Endothelial cell of umbilical vein (primary cell): ENCODE results near the gene OR4E2. TPM values are rescaled to one million over a fixed set of nuclear protein-coding genes. Genes with fewer than 3 reads are reported as not detected.

Experiments used
- BruUV-seq: library from RNA; stranded (reverse); fragments of 400-500 nt; replicated peaks from 2 replicates; lab custom pipeline; 2021; lab: Mats Ljungman, UMichigan
- CTCF ChIA-PET: fragments of 300-600, 350-600 bp; sonication (Branson Sonifier 250); formaldehyde crosslinking; loops from one replicate; lab custom pipeline; 2021; ENCODE audit warnings: antibody characterized with exemption, inconsistent platforms; lab: Charles Lee
- POLR2A ChIA-PET: fragments of 300-600, 350-600 bp; sonication (Branson Sonifier 250); formaldehyde crosslinking; loops from one replicate; lab custom pipeline; 2021; ENCODE audit warnings: antibody characterized with exemption, inconsistent platforms; lab: Charles Lee
- DNase-seq: peaks from one replicate; pipeline ENCODE4 v3.0.0-alpha.2; 2011; ENCODE audit warnings: low read depth, low spot score
- FAIRE-seq: peaks from 2 replicates; lab custom pipeline; 2011; peaks lifted over from hg19 to GRCh38; lab: Jason Lieb, UNC
- H2AFZ ChIP-seq: 2 replicates; pipeline ENCODE4 v1.6.0; 2012; ENCODE audit warnings: low read depth, low read length, control low read depth, inconsistent platforms
- H3K27ac ChIP-seq: 2 replicates; pipeline ENCODE4 v1.5.1; 2011; ENCODE audit warnings: low read depth, mild to moderate bottlenecking, control low read depth, low read length, moderate library complexity; ENCODE audit not compliant: insufficient read depth
- H3K27me3 ChIP-seq, 2 experiments: 2 replicates each; pipeline versions ENCODE4 v1.6.0 to v1.6.1; 2011; ENCODE audit warnings: low read length in 2 of 2, mixed read lengths in 1 of 2; ENCODE audit not compliant: control insufficient read depth in 2 of 2, insufficient read depth in 2 of 2
- H3K36me3 ChIP-seq, 2 experiments: 2 replicates in 1 of 2; 3 replicates in 1 of 2; pipeline ENCODE4 v1.5.1; 2011; ENCODE audit warnings: low read length in 2 of 2, mild to moderate bottlenecking in 1 of 2, moderate library complexity in 1 of 2; ENCODE audit not compliant: control insufficient read depth in 2 of 2, insufficient read depth in 2 of 2; ENCODE audit errors: extremely low read depth in 1 of 2
- H3K4me1 ChIP-seq: 3 replicates; pipeline ENCODE4 v1.5.1; 2011; ENCODE audit warnings: mild to moderate bottlenecking, low read length; ENCODE audit not compliant: control insufficient read depth, insufficient read depth; ENCODE audit errors: extremely low read depth
- H3K4me2 ChIP-seq: 2 replicates; pipeline ENCODE4 v1.6.1; 2011; ENCODE audit warnings: low read length, control low read depth, mixed read lengths; ENCODE audit not compliant: insufficient read depth
- H3K4me3 ChIP-seq, 3 experiments: fragments of 200-600 bp in 1 of 3; sonication (generic), shearing (Covaris generic) in 1 of 3; replicated peaks in 1 of 3; 2 replicates each; pipeline ENCODE4 v1.5.1; 2011 to 2016; ENCODE audit warnings: control low read depth in 3 of 3, low read length in 3 of 3, mild to moderate bottlenecking in 2 of 3, inconsistent platforms in 1 of 3, low read depth in 1 of 3, moderate library complexity in 1 of 3; ENCODE audit not compliant: insufficient read depth in 1 of 3
- H3K79me2 ChIP-seq: 2 replicates; pipeline ENCODE4 v1.6.0; 2012; ENCODE audit warnings: low read length, inconsistent platforms; ENCODE audit not compliant: control insufficient read depth, insufficient read depth
- H3K9ac ChIP-seq: replicated peaks from 2 replicates; pipeline ENCODE3; 2011; ENCODE audit warnings: low read length, control low read depth; ENCODE audit not compliant: insufficient read depth; ENCODE audit errors: extremely low read depth
- H3K9me1 ChIP-seq: replicated peaks from 3 replicates; pipeline ENCODE4 v1.6.0; 2011; ENCODE audit warnings: mild to moderate bottlenecking, low read length; ENCODE audit not compliant: control insufficient read depth, insufficient read depth; ENCODE audit errors: extremely low read depth
- H3K9me3 ChIP-seq: replicated peaks from 2 replicates; pipeline ENCODE4 v1.5.1; 2012; ENCODE audit warnings: low read length, inconsistent platforms; ENCODE audit not compliant: control insufficient read depth, insufficient read depth
- H4K20me1 ChIP-seq: replicated peaks from 2 replicates; pipeline ENCODE3; 2011; ENCODE audit warnings: mild to moderate bottlenecking, low read length; ENCODE audit not compliant: control insufficient read depth, insufficient read depth; ENCODE audit errors: extremely low read depth
- FOS ChIP-seq: IDR thresholded peaks from 2 replicates; pipeline ENCODE4 v1.6.1; 2011; ENCODE audit warnings: mild to moderate bottlenecking, low read length, moderate library complexity, borderline replicate concordance; ENCODE audit not compliant: insufficient read depth
- GATA2 ChIP-seq: IDR thresholded peaks from 2 replicates; pipeline ENCODE4 v1.7.0; 2011; ENCODE audit warnings: low read depth, mild to moderate bottlenecking, moderate library complexity, mixed read lengths, low read length; ENCODE audit not compliant: insufficient read length, insufficient read depth
- MYC ChIP-seq: IDR thresholded peaks from one replicate; pipeline ENCODE4 v1.6.1; 2011; ENCODE audit warnings: mild to moderate bottlenecking, low read depth, low read length
- POLR2A ChIP-seq: IDR thresholded peaks from 2 replicates; pipeline ENCODE4 v1.6.1; 2012; ENCODE audit warnings: low read depth, mild to moderate bottlenecking, control low read depth, low read length
- dilution Hi-C: fragments of 300-500 bp; cut with MboI; formaldehyde crosslinking; loops from one replicate; pipeline ENCODE4 v1.15.0; 2019; ENCODE audit warnings: low sequenced_read_pairs; ENCODE audit not compliant: extremely low pct_ligation_motif_present
- intact Hi-C: fragments of 100-400 bp; cut with micrococcal nuclease; formaldehyde crosslinking; loops from one replicate; pipeline ENCODE4 v1.10.0; 2022
- polyA plus RNA-seq, 4 experiments: library from polyadenylated mRNA; depleted of rRNA in 3 of 4; stranded (reverse) in 3 of 4; unstranded in 1 of 4; fragments of >200 nt; gene quantifications; 2 replicates each; pipeline versions ENCODE4 v1.2.1 to v1.2.3, GENCODE V29; 2011 to 2012; ENCODE audit warnings: missing spikeins in 1 of 4
- total RNA-seq: library from RNA; stranded (reverse); gene quantifications from 2 replicates; pipeline ENCODE4 v1.2.3, GENCODE V29; 2021
- TF ChIP-seq, protein P1 (sequence below), 2 donors: IDR thresholded peaks; 1 replicate in 1 of 2; 2 replicates in 1 of 2; pipeline ENCODE4 v1.5.1; 2011; ENCODE audit warnings: low read length in 2 of 2, mild to moderate bottlenecking in 2 of 2, moderate library complexity in 2 of 2, control low read depth in 1 of 2, inconsistent platforms in 1 of 2, low read depth in 1 of 2; ENCODE audit not compliant: insufficient read depth in 1 of 2; ENCODE audit errors: extremely low read depth in 1 of 2
- TF ChIP-seq, protein P2 (sequence below): IDR thresholded peaks from 2 replicates; pipeline ENCODE4 v1.6.1; 2011; ENCODE audit not compliant: insufficient read depth, insufficient read length

The OR4E2 gene
- total and polyA plus RNA-seq, 2 donors (not counting 3 experiments of a cell fraction or from before 2014, with no cell fraction given): not detected

DNA sequence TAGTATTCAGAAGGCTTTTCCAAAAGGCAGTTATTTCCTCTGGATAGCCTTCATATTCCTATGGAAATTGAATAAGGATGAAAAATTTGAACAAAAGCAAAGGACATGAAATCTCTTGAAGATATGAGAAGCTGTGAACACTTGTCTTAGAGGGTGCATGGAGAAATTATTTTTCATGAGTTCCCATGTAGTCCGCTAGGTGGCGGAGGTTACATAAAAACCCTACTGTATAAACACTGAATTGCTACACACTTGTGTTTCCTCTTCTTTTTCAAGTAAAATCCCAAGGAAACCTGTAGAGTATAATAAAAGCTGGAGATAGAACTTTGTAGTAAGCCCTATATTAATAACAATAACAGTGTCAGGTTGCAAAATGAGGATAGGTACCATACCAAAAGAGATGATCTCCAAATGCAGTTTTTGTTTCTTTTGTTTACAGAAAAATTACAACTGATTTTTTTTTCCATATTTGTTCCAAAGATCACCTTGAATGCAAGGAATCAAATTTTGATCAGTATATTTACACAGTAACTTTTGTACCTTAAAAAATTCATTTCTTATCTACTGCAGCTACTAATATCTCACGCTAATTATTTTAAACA lies 57.8 kb downstream of the OR4E2 start:
- BruUV-seq: no TSS peak
- intact Hi-C loops (loop anchor here (10.0 kb wide), 1 partner anchor 67 kb away; no protein-coding TSS in a partner anchor), dilution Hi-C loops (no loop called here)
- H3K9me3 ChIP-seq: no peaks in the 10 kb centered on the region
- H3K4me3 ChIP-seq: no peak overlapping the region
- H3K27ac ChIP-seq: no peak overlapping the region
- CTCF ChIA-PET: interaction anchor here (1.0 to 2.9 kb wide), 11 partner anchors 9 to 398 kb away, joined by 3 to 22 read pairs (median 6); no protein-coding TSS in a partner anchor
- no peak overlapping the region for H3K9ac ChIP-seq
- no peak overlapping the region for H2AFZ ChIP-seq
- peaks cover 2 to 4% of the 10 kb centered on the region in 2 experiments for H3K27me3 ChIP-seq
- no peaks in the 10 kb centered on the region for H3K9me1 ChIP-seq
- DNase-seq: peak; percentile 52
- H4K20me1 ChIP-seq: no peaks in the 10 kb centered on the region
- FAIRE-seq: no peak
- POLR2A ChIA-PET: interaction anchor here (0.5 kb wide), 1 partner anchor 254 kb away, joined by 5 read pairs; no protein-coding TSS in a partner anchor
- no peaks in the 10 kb centered on the region for H3K79me2 ChIP-seq
- no peaks in the 10 kb centered on the region for H3K36me3 ChIP-seq
- no peaks in the 10 kb centered on the region for H3K4me1 ChIP-seq
- H3K4me2 ChIP-seq: no peak overlapping the region
- TF ChIP-seq POLR2A (no peak), FOS (no peak), MYC (no peak), GATA2 (no peak)
- TF ChIP-seq, protein P1, sequence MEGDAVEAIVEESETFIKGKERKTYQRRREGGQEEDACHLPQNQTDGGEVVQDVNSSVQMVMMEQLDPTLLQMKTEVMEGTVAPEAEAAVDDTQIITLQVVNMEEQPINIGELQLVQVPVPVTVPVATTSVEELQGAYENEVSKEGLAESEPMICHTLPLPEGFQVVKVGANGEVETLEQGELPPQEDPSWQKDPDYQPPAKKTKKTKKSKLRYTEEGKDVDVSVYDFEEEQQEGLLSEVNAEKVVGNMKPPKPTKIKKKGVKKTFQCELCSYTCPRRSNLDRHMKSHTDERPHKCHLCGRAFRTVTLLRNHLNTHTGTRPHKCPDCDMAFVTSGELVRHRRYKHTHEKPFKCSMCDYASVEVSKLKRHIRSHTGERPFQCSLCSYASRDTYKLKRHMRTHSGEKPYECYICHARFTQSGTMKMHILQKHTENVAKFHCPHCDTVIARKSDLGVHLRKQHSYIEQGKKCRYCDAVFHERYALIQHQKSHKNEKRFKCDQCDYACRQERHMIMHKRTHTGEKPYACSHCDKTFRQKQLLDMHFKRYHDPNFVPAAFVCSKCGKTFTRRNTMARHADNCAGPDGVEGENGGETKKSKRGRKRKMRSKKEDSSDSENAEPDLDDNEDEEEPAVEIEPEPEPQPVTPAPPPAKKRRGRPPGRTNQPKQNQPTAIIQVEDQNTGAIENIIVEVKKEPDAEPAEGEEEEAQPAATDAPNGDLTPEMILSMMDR (IDR thresholded peaks at IDR 0.05; ENCODE audit: extremely low read depth in 1 of 2, insufficient read depth in 1 of 2, low read depth in 1 of 2, low read length in 2 of 2): peak; percentile 58 to 66
- TF ChIP-seq, protein P2, sequence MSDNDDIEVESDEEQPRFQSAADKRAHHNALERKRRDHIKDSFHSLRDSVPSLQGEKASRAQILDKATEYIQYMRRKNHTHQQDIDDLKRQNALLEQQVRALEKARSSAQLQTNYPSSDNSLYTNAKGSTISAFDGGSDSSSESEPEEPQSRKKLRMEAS: no peak
